ENCODE results near the gene ACTN4.

DNA sequence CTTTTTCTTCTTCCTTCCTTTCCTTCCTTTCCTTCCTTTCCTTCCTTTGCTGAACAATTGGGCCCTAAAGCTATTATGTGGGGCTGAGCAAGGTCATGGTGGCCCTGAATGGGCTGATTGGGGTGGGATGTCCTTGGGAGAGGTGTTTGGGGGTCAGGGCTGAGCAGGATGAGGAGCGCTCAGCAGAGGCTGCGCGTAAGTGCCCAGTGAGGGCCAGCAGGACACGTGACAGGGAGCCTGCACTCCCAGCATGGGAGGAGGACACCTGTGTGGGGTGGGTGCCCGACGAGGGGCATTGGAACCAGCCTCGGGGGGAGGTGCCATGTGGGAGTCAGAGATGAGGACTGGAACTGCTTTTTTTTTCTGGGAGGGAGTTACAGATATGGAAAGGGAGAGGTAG is 131.3 kb downstream of the ACTN4 start:
- TF ChIP-seq CTCF (IDR thresholded peaks at IDR 0.05; ENCODE audit: borderline replicate concordance, extremely low read depth, low read length, poor library complexity, severe bottlenecking), result no peak
- TF ChIP-seq EZH2 (IDR thresholded peaks at IDR 0.05; ENCODE audit: borderline replicate concordance, low read depth, low read length, severe bottlenecking), result no peak

Data from DND-41 (cell line).